GM19099 (cell line): Measurements from ENCODE around the gene SDHAF4.

Experiments used
- POLR2A ChIP-seq: IDR thresholded peaks from 3 replicates; pipeline ENCODE4 v1.6.1; 2011; ENCODE audit warnings: low read depth; ENCODE audit not compliant: insufficient read length; ENCODE audit errors: extremely low read depth

The SDHAF4 gene

DNA sequence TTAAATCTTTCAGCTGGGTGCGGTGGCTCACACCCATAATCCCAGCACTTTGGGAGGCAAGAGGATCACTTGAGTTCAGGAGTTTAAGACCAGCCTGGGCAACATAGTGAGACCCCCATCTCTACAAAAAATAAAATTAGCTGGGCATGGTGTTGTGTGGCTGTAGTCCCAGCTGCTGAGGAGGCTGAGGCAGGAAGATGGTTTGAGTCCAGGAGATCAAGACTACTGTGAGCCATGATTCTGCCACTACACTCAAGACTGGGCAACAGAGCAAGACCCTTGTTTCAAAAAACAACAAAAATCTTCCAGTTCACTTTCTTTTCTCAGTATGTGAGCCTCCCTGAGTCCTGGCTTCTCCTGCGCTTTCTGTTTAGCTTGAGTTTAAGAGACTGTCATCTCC, 7.9 kb downstream of the SDHAF4 start:
- TF ChIP-seq POLR2A = no peak

DNA sequence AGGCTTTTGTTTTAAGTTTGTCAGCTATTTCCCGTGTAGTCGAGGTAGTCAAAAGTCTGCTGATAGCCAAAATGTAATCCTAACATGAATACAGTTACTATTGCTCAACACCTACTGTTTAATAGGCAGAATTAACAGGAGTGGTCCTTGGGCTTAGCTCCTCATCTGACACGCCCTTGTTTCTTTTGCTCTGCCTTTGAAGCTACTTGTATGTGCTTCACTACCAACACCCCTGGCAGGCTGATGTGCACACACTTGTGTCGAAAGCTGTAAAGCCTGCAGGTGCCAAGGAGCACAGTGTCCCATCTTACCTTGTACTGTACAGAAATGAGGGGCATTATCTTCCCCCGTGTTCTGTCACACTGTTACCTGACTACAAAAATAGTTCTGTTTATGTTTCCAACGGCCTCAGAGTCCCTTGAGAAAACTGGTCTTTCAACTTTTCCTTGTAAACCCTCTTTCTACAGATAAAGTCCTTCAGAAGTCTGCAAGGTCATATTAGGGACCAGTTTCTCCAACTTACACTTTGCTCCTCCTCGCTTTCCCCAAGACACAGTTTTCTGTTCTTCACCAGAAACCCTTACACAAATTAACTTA, 9.3 kb downstream of the SDHAF4 start:
- TF ChIP-seq POLR2A = no peak

GRCh38 chr6:70586114-70586513, 19.4 kb downstream of the SDHAF4 start:
- no peak for TF ChIP-seq POLR2A

GRCh38 chr6:70590400-70590799, 23.7 kb downstream of the SDHAF4 start:
- TF ChIP-seq POLR2A = no peak

- TF ChIP-seq POLR2A = no peak
These were observed 25.8 kb downstream of the SDHAF4 start for GRCh38 chr6:70592391-70593117.

DNA sequence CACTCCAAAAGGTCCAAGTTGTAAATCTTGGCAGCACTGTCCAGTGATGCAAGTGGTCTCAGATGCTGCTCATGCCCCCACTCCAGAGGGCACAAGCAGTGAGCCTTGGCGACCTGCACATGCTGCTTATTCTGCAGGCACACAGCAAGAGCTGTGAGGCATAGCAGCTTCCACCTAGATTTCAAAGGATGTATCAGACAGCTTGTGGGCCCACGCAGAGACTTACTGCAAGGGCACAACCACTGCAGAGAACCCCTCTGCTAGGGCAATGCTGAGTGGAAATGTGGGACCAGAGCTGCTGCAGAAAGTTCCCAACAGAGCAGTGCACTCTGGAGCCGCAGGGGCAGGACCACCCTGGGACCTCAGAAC, 26.4 kb downstream of the SDHAF4 start:
- no peak for TF ChIP-seq POLR2A

GRCh38 chr6:70599187-70599586, 32.5 kb downstream of the SDHAF4 start:
- no peak for TF ChIP-seq POLR2A

- no peak for TF ChIP-seq POLR2A
These were observed 34.3 kb downstream of the SDHAF4 start for GRCh38 chr6:70601014-70601413.

DNA sequence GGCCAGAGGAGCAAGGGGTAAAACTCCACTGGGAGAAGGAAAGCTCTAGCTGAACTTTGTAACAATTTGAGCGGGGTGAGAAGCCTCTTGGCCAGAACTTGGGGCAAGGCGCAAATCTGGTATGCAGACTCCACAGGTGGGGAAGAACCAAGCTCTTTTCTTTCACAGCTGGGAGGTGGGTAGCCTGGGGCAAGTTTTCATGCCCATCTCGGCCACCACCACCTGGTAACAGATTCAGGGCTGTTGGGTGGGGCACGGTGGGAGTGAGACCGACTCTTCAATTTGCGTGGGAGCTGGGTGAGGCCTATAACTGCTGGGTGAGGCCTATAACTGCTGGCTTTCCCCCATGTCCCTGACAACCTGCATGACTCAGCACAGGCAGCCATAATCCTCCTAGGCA, 37.5 kb downstream of the SDHAF4 start:
- no peak for TF ChIP-seq POLR2A

DNA sequence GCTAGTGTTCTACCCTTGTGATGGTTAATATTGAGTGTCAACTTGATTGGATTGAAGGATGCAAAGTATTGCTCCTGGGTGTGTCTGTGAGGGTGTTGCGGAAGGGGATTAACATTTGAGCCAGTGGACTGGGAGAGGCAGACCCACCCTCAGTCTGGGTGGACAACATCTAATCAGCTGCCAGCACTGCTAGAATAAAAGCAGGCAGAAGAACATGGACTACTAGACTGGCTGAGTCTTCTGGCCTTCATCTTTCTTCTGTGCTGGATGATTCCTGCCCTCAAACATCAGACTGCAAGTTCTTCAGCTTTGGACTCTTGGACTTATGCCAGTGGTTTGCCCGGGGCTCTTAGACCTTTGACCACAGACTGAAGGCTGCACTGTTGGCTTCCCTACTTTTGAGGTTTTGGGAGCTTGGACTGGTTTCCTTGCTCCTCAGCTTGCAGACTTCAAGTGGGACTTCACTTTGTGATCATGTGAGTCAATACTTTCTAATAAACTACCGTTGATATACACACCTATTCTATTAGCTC, 50.1 kb downstream of the SDHAF4 start:
- TF ChIP-seq POLR2A = no peak

DNA sequence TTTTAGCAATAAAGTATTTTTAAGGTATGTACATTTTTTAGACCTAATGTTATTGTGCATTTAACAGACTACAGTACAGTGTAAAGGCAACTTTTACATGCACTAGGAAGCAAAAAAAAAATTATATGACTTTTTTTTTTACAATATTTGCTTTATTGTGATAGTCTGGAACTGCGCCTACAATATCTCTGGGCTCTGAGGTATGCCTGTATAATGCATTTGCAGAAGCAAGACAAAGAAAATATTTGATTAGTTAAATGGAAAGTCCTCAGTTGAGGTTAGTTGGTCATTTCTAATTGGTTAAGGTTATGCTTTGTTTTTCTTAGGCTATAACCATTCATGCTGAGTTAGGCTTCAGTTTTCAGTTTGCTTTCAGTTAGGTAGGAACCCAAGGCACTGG, 54.0 kb downstream of the SDHAF4 start:
- no peak for TF ChIP-seq POLR2A

DNA sequence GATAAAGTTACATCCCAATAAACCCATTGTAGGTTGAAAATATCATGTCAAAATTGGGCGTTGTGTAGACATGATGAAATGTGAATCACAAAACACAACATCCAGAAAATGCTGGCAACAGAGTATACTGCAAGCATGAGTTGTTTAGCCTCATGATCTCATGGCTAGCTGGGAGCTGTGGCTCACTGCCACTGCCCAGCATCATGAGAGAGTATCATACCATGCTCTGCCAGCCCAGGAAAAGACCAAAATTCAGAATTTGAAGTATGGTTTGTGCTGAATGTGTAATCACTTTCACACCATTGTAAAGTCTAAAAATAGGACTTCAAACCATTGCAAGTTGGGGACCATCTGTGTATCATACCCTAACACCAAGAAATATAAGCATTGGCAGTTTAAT, 55.7 kb downstream of the SDHAF4 start:
- no peak for TF ChIP-seq POLR2A

DNA sequence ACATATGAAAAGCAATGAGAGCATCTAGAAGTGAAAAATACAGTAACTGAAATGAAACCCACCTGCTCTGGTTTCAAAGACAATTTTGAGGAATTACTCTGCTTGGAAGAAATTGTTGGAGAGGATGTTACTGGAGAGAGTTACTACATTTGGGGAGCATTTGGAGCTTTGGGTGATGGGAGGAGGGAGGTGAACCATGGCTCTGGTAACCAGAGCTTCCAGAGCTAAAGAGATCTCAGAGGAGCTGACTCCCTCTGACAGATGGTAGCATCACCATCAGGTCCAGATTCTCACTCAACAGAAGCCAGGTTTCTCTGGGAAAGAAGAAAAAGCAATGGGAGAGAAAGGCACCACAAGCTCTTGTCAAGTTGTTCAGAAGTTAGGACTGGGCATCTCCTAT, 58.7 kb downstream of the SDHAF4 start:
- TF ChIP-seq POLR2A = no peak

GRCh38 chr6:70627500-70628254, 60.9 kb downstream of the SDHAF4 start:
- TF ChIP-seq POLR2A = no peak

DNA sequence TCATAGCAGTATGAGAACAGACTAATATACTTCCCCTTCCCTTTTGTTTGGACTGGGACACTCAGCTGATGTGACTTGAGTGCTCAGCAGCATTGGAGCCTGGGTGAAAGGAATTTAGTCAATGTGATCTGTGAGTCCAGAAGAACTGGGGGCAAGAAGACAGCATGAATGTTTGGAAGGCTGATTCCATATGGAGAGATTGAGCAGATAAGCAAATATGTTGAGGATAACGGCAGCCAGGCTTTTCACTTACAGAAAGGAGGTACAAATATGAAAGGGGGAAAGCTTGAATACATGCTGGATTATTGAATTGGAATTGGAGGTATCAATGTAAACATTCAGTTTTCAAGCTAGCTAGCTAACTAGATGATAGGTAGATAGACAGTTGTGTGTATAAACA, 63.2 kb downstream of the SDHAF4 start:
- TF ChIP-seq POLR2A = no peak

DNA sequence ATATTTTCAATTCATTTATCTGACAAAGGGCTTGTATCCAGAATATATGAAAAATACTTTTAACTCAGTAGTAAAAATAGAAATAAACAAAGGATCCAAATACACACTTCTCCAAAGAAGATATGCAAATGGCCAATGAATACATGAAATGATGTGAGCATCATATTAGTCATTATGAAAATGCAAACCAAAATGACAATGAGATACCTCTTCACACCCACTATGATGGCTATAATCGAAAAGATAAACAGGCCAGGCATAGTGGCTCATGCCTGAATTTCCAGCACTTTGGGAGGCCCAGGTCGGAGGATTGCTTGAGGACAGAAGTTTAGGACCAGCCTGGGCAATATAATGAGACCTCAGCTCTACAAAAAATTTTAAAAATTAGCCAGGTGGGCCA, 67.1 kb downstream of the SDHAF4 start:
- TF ChIP-seq POLR2A = no peak
